Measurements from ENCODE around the gene TUNAR. TPM values are rescaled to one million over a fixed set of nuclear protein-coding genes. Genes with fewer than 3 reads are reported as not detected.
A peak's percentile ranks its signal among the peaks of the same experiment; 100 is the strongest.

TUNAR gene
- total RNA-seq, 1 donor from 2014 or later, result 2.0 TPM

- Mint-ChIP-seq H3K4me1 (ENCODE audit: unreplicated experiment) (no peaks in the 10 kb centered on the region), H3K36me3 (ENCODE audit: low read depth, unreplicated experiment) (no peaks in the 10 kb centered on the region), H3K27ac (ENCODE audit: unreplicated experiment) (no peak overlapping the region), H3K27me3 (ENCODE audit: unreplicated experiment) (peaks cover 2% of the 10 kb centered on the region), H3K9me3 (ENCODE audit: unreplicated experiment) (no peaks in the 10 kb centered on the region), H3K4me3 (ENCODE audit: unreplicated experiment) (no peak overlapping the region)
- TF ChIP-seq, protein P1, sequence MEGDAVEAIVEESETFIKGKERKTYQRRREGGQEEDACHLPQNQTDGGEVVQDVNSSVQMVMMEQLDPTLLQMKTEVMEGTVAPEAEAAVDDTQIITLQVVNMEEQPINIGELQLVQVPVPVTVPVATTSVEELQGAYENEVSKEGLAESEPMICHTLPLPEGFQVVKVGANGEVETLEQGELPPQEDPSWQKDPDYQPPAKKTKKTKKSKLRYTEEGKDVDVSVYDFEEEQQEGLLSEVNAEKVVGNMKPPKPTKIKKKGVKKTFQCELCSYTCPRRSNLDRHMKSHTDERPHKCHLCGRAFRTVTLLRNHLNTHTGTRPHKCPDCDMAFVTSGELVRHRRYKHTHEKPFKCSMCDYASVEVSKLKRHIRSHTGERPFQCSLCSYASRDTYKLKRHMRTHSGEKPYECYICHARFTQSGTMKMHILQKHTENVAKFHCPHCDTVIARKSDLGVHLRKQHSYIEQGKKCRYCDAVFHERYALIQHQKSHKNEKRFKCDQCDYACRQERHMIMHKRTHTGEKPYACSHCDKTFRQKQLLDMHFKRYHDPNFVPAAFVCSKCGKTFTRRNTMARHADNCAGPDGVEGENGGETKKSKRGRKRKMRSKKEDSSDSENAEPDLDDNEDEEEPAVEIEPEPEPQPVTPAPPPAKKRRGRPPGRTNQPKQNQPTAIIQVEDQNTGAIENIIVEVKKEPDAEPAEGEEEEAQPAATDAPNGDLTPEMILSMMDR (IDR thresholded peaks at IDR 0.05; ENCODE audit: unreplicated experiment), result no peak
- DNase-seq (ENCODE audit: low spot score), result no peak
Measured at GRCh38 chr14:95855606-95856005, 21.0 kb upstream of the TUNAR start.

DNA sequence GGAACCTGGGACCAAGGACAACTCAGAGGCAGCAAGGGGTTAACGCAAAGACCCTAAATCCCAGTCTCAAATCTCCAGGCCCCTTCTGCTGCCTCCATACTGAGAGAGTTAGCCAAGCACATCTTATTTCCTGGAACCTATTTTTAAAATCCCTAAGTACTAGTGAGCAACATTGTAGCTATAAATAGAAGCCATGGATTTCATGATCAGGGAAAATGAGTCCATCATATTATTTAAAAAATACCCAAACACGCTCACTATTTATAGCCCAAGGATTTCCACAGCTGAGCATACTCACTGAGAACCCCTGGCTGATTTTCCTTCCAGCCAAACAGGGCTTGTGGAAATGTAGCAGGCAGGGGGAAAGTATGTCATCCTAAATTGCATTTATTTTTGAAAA is 19.4 kb upstream of the TUNAR start:
- Mint-ChIP-seq H3K36me3 (ENCODE audit: low read depth, unreplicated experiment) (no peaks in the 10 kb centered on the region), H3K4me3 (ENCODE audit: unreplicated experiment) (no peak overlapping the region), H3K27me3 (ENCODE audit: unreplicated experiment) (peaks cover 2% of the 10 kb centered on the region), H3K9me3 (ENCODE audit: unreplicated experiment) (no peaks in the 10 kb centered on the region), H3K27ac (ENCODE audit: unreplicated experiment) (no peak overlapping the region), H3K4me1 (ENCODE audit: unreplicated experiment) (no peaks in the 10 kb centered on the region)
- TF ChIP-seq, protein P1 (IDR thresholded peaks at IDR 0.05; ENCODE audit: unreplicated experiment), result no peak
- DNase-seq (ENCODE audit: low spot score), result no peak

- no peak overlapping the region for H3K27ac Mint-ChIP-seq (ENCODE audit: unreplicated experiment)
- H3K4me1 Mint-ChIP-seq (ENCODE audit: unreplicated experiment), result no peaks in the 10 kb centered on the region
- H3K4me3 Mint-ChIP-seq (ENCODE audit: unreplicated experiment), result no peak overlapping the region
- peaks cover 2% of the 10 kb centered on the region for H3K27me3 Mint-ChIP-seq (ENCODE audit: unreplicated experiment)
- no peaks in the 10 kb centered on the region for H3K36me3 Mint-ChIP-seq (ENCODE audit: low read depth, unreplicated experiment)
- TF ChIP-seq, protein P1 (IDR thresholded peaks at IDR 0.05; ENCODE audit: unreplicated experiment), result no peak
- no peak for DNase-seq (ENCODE audit: low spot score)
- H3K9me3 Mint-ChIP-seq (ENCODE audit: unreplicated experiment), result no peaks in the 10 kb centered on the region
Measured at GRCh38 chr14:95858893-95859292, 17.7 kb upstream of the TUNAR start.

DNA sequence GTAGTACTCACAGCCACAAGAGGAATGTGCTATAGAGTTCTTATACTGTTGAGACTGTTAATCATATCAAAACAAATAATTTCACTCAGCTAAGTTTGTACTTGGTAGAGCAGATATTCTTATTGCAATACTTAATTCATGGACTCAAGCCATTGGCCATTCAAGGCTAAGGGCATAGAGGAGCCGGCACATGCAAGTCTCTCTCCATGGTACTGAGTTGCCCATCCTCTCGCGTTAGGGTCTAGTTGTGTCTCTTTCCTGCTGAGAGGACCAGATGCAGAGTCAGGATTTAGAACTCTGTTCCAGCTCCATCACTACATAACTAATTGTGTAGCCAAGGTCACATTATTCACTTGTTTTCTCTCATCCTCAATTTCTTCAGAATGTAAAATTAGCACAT is 14.4 kb upstream of the TUNAR start:
- peak; percentile 28 for DNase-seq (ENCODE audit: low spot score)
- H3K9me3 Mint-ChIP-seq (ENCODE audit: unreplicated experiment), result no peaks in the 10 kb centered on the region
- H3K4me3 Mint-ChIP-seq (ENCODE audit: unreplicated experiment), result no peak overlapping the region
- H3K36me3 Mint-ChIP-seq (ENCODE audit: low read depth, unreplicated experiment), result no peaks in the 10 kb centered on the region
- no peaks in the 10 kb centered on the region for H3K4me1 Mint-ChIP-seq (ENCODE audit: unreplicated experiment)
- no peak overlapping the region for H3K27ac Mint-ChIP-seq (ENCODE audit: unreplicated experiment)
- TF ChIP-seq, protein P1 (IDR thresholded peaks at IDR 0.05; ENCODE audit: unreplicated experiment), result no peak
- H3K27me3 Mint-ChIP-seq (ENCODE audit: unreplicated experiment), result peaks cover 2% of the 10 kb centered on the region

- no peaks in the 10 kb centered on the region for H3K9me3 Mint-ChIP-seq (ENCODE audit: unreplicated experiment)
- H3K27me3 Mint-ChIP-seq (ENCODE audit: unreplicated experiment), result peaks cover 2% of the 10 kb centered on the region
- no peak overlapping the region for H3K27ac Mint-ChIP-seq (ENCODE audit: unreplicated experiment)
- no peaks in the 10 kb centered on the region for H3K4me1 Mint-ChIP-seq (ENCODE audit: unreplicated experiment)
- H3K4me3 Mint-ChIP-seq (ENCODE audit: unreplicated experiment), result no peak overlapping the region
- no peaks in the 10 kb centered on the region for H3K36me3 Mint-ChIP-seq (ENCODE audit: low read depth, unreplicated experiment)
- TF ChIP-seq, protein P1 (IDR thresholded peaks at IDR 0.05; ENCODE audit: unreplicated experiment), result no peak
- no peak for DNase-seq (ENCODE audit: low spot score)
Measured at GRCh38 chr14:95863295-95863694, 13.3 kb upstream of the TUNAR start.
